NCI-H446 (cell line): ENCODE data around the gene STXBP5.
"Not testable (repeated sequence)": the region's sequence is repeated elsewhere in the genome, so short reads cannot be mapped to it uniquely, and the experiment has no call there.

ENCODE experiments used
- DNase-seq, 2 experiments: peaks; one replicate each; lab custom pipeline; 2025; lab: John Stamatoyannopoulos, UW

Gene STXBP5

DNA sequence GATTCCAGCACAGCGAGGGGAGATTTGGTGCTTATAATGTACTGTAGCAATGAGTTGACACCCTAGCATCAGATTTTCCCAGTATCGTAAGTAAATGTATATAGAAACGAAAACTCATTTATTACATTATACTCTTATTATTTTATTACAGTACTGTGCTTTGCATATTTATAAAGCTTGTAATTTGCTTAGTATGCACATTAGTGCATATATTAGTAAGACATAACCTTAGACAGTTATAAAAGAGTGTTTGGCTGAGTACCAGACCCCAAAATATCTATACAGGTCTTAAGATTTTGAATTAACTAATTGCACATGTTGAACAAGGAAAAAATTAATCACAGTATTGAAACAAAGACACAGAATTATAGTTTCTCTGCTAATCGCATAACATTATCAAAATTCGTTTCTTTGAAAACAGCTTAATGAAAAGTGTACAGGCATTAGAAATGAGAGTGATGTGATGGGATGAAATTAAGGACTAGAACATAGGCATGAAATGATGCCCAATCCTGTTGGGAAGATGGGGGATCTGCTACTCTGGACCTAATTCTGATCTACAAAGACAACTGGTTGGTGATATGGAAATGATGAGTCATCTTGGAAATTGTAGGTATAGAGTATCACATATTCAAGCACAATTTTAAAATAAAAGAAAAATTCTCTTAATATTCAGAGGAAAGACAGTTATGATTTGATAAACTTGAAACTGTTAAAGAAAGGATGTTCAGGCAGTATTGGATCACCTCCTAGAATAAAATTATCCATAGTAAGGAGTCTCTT, 42.8 kb downstream of the STXBP5 start:
- DNase-seq: no peak

DNA sequence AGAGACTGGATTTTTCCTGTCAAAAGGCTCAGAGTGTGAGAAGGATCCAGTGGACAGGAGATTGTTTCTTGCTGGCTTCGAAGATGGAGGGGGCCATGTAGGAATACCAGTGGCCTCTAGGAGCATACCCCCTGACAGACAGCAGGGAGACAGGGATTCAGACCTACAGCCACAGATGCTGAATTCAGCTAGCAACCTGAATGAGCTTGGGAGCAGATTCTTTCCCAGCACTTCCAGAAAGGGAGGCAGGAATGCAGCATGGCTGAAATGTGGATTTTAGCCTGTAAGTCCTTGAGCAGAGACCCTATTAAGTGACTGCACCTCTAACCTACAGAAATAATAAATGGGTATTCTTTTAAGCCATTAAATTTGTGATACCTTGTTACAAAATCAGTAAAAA, 44.6 kb downstream of the STXBP5 start:
- DNase-seq: no peak

DNA sequence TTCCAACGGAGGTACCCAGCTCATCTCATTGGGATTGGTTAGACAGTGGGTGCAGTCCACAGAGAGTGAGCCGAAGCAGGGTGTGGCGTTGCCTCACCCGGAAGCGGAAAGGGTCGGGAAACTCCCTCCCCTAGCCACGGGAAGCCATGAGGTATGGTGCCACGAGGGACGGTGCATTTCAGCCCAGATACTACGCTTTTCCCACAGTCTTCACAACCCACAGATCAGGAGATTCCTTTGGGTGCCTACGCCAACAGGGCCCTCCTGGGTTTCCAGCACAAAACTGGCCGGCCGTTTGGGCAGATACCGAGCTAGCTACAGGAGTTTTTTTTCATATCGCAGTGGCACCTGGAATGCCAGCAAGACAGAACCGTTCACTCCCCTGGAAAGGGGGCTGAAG, 46.9 kb downstream of the STXBP5 start:
- DNase-seq: no peak

DNA sequence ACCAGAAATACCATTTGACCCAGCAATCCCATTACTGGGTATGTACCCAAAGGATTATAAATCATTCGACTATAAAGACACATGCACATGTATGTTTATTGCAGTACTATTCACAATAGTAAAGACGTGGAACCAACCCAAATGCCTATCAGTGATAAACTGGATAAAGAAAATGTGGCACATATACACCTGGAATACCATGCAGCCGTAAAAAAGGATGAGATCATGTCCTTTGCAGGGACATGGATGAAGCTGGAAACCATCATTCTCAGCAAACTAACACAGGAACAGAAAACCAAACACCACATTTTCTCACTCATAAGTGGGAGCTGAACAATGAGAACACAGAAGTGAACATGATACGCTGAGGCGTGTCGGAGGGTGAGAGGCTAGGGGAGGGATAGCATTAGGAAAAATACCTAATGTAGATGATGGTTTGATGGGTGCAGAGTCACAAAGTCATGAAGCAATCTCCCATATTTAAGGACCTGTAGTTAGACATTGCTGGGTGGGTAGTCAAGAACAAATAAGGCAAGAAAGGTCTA, 50.8 kb downstream of the STXBP5 start:
- DNase-seq: not testable (repeated sequence)

DNA sequence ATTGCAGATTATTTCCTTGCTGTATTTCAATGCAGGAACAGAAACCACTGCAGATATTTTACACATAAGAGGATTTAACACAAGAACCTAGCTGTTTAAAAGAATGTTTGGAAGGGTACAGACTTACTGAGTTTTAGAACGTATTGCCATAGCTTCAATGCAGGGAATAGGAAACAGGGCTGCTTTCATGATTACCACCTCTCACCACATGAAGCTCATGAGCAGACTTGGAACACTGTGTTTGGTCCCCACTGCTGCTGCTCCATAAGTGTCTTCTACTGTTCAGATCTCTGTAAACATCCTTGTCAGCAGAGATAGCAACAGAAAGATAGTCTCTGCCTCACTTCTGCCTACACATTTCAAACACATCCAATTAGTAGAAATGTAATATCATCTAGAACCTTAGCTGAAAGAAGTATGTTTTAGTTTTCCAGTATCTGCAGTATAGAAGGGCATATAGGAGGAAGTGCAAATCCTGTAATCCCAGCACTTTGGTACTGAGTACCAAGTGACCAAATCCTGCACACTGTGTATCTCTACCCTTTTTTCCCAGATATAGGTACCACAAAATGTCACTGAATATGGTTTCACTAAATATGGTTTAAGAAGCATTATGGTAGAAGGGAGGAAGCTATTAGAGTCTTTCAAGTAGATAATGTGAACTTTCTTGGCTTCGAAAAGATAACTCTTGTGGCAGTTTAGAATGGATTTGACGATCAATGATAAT, 51.9 kb downstream of the STXBP5 start:
- DNase-seq: no peak

DNA sequence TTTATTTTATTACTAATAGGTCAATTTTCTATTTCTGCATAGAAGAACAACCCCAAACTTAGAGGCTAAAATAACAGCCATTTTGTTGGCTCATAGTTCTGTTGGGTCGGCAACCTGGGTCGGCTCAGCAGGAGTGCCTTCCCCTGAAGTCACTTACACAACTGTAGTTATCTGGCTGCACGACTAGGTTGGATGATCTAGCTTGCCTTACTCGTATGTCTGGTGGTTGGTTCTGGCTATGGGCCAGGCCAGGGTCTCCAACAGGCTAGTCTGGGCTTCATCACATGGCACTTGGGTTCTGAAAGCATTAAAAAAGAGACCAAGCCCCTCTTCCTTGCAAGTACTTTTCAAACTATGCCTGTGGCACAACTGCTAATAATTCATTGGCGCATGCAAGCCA, 53.5 kb downstream of the STXBP5 start:
- DNase-seq: no peak

DNA sequence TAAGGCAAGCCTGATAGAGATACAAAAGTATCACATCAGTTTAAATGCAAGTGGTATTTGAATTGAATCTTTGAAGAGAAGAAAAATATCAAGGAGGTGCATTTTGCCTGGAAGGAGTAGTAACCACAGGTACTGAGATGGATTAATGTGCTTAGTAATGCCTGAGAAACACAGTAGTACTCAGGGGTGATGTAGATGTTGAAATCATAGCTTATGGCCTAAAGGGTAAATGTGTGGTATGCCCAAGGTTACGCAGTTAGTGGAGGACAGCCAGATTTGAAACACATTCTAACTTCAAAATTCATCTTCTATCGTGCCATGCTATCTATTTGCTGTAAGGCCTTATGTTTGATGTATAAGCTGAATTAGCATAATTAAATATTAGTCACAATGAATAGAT, 55.9 kb downstream of the STXBP5 start:
- DNase-seq: no peak

DNA sequence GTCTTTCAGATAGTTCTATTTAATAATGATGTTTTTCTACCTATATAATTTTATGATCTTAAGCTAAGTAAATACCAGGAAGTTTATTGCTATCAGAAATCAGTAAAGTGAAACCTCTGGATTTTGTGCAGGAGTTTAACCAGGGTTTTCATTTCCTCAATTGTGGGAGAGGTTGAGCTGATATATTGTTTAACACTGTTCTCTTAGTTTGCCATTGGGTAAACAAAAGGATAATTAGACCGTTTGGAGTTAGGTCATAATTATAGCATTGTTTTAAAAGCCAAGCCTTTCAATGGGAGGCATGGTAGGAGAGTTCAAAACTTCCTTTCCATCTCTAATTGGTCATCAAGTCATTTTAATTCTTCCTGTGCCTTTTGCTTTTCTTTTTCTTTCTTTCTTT, 58.7 kb downstream of the STXBP5 start:
- DNase-seq: no peak

DNA sequence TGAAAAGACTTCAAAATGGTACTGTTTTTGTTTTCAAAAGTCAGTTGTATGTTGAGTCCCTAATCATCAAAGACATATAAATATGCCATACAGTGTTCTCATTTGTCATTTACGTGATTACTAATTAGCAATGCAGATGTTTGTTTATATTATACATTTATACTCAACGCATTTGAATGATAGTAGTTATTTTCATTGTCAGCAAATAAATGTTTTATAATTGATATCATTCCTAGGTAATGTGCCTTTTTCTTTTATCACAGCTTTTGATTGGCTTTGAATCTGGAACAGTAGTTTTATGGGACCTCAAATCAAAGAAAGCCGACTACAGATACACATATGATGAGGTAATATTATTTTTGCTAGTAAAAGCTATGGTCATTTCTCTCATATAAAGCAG, 62.6 kb downstream of the STXBP5 start:
- no peak for DNase-seq

DNA sequence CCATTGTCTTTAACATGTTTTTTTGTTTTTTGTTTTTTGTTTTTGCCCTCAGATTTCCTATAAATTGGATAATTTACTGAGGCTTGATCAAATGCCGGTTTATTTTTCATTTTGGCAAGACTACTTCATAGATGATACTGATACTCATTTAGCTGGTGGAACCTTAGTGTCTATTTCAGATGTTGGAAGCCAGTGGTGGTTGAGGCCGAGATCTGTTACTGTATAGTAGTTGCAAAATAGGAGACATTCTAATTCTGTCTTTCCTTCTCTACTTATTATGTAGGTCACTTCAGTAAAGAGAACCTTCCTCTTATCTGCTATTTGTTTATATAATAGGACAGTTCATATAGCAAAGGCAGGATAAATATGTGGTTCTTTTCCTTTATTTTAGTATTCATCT, 63.4 kb downstream of the STXBP5 start:
- DNase-seq: no peak

DNA sequence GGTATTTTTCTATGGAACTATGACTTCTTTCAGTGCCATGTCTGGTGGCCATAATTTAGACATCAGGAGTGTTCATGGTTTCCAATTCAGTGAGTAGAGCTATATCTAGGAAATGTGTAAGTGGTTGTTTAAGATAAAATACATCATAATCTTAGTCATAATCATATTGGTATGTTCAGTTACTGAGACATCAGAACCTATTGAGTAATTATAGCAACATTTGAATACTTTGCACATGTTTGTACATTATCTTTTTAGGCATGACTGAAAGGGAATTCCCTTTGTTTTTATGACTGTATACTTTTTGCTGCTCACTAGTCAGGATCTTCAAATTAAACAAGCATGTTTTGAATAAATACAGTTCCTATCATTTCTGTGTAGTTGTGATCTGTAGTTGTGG, 64.0 kb downstream of the STXBP5 start:
- no peak for DNase-seq

DNA sequence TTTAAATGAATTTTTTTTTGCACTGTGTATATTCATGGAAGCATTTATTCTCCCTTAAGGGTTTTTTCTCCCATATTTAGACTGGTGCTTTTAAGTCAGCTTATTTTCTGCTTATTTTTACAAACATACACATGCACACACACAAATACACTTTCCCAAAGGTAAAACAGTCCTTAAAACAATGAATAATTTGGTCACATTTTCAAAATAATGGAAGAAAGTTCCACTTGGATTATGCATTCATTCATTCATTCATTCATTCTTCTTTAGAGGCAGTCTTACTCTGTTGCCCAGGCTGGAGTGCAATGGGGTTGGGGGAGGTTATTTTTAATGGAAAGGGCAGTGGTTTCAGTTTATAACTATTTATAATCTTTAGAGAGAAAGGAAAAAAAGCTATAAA, 69.8 kb downstream of the STXBP5 start:
- no peak for DNase-seq

DNA sequence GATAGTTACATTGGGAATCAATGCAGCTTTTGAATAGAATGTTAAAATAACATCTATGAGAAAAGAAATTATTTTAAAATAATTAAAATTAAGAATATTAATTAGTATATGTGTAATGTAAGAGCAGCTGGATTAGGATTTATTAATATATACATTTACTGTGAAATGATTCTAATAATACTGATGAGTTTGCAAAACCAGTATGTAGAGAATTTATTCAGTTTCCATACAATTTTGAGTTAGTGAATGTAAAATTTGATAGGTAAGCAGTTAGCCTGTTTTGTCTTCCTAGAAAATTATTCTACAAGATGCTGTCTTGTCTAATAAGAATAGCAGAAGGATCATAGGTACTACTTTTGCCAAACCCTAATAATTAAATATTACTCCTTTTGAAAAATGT, 70.6 kb downstream of the STXBP5 start:
- no peak for DNase-seq

DNA sequence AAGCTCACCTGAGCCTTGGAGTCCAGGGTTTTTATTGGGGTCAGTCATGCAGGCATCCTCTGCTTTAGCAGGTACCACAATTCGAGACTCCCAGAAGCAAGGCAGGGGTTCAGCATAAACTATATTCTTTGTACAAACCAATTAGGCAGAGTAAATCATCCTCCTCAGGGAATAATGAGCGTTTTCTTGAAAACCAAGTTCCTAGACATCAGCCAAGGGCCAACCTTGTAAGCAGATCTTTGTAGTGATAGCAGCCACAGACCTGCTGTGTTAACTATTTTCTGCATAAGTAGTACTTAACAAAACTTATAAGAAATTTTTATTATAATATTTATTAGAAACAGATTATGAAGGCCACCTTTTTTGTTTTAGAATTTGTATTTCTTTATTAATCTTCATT, 74.7 kb downstream of the STXBP5 start:
- no peak for DNase-seq

DNA sequence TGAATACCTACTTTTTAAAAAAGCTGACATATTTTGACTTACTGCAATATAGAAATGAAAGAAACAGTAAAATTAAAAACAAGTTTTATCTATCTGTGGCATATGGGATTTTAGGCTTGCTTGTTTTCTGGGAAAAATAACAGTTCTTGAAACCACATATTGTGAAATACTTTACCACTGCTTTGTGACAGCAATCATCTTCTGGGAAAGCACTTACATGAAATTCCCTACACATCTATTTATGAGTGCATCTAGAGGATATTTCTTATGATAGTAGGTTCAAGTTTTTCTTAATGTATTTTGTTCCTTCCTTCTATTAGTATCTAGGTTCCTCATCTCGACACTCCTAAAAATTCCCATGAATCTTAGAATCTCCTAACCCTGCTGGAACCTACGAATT, 75.2 kb downstream of the STXBP5 start:
- DNase-seq: no peak

DNA sequence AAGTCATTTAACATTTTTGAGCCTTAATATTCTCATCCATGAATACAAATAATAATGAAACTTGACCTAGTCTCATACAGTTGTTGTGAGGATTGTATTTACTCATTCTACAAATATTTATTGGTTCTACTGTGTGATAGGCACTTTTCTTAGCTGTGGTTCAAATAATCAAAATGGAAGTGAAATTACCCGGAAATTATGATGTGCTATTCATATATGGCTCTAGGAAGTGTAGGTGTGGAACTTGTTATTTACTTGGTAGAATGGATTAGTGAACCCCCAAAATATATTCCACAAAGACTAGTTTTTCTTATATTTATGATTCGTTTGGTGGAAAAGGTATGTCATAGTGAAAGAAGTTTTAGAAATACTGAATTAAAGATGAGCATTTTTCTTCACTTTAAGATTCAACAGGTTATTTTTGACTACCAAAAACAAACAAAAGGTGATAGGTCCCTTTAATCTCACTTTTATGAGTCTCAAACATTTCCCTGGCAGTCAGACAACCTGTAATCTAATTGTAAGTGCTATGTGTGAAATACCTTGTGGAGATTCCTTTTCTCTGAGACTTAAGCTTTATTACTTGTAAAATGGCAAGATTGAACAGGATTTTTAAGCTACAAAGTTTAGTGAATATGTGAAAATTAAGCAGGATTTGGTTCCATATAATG, 77.8 kb downstream of the STXBP5 start:
- no peak for DNase-seq

DNA sequence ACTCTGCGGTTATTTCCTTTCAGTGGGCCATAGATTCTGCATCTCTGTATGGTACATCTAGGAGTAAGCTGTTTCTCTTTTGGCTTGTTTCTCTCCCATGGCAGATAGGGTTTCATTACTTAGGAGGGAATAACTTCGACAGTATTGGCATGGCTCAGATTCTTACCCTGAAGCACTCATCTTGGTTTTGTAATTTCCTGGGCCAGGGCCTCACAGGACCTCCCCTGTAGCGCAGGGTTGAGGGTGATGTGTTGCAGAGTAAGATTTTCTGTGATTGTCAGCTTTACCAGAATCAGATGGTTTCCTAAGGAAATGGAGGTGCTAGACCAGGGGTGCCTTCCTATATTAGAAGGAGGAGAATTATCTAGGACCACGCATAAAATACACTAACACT, 78.3 kb downstream of the STXBP5 start:
- no peak for DNase-seq

DNA sequence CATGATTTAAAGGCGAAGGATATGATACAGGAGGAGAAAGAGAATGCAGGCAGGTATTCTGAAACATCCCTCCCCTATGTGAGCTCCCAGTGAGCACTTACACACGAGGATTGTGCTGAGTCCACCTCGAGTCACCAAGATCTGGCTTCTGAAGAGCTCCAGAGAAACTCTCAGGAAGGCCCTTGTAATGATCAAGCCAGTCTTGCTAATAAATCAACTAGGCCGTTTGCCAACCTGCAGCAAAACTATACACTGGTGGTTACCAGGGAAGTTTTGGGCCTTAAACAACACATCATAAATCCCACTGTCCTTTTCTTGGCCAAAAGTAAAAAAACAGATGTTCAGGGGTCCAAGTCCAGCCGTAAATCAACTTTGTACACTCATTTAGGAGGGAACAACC, 79.2 kb downstream of the STXBP5 start:
- DNase-seq: peak; percentile 22 to 24

DNA sequence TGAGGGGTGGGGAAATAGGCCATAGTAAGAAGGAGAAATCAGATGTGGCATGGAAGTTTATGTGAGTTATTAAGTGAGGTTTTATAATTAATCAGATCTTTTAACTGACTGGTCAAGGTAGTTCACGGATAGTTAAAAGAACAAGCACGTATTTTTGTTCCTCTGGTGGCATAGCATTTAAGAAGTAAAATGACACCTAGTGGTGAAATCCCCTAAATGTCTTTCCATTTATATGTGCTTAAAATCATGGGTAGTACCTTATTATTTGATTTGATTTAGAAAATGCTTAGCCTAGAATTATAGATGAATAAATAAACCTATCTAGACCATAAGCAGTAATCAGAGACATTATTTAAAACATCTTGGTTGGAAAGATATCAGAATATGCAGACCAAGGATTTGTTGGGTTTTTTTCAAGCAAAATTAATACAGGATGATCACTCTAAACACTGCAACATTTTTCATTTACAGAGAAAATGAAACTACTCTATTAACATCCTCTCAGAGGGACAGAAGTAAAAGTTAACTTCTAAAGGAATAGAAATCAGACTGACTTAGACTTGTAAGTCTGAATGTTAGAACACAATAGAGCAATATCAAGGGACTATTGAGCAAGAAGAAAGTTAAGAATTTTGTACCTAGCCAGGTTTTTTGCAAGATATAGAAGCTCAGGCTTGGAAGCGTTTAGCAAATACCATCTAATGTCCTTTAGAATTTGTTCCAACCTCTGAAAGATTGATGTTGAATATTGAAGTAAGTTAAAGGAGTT, 81.1 kb downstream of the STXBP5 start:
- DNase-seq: peak in 1 of 2 experiments; percentile 47

DNA sequence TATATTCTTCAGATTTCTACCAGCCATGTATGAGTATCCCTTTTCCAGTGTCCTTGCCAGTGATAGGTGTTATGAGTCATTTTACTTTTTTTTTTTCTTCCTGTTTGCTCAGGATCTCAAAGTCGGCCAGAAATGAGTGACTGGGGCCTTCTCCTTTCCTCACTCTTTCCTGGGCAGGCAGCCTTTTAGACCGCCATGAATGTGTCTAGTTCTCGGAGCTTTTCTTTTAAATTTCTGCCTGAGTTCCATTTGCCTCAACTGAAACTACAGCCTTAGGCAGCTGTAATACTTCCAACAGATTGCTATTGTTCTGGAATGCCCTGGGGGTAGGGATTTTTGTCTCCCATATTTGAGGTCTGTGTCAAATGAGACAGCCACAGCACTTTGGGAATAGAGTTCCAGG, 83.7 kb downstream of the STXBP5 start:
- DNase-seq: no peak

DNA sequence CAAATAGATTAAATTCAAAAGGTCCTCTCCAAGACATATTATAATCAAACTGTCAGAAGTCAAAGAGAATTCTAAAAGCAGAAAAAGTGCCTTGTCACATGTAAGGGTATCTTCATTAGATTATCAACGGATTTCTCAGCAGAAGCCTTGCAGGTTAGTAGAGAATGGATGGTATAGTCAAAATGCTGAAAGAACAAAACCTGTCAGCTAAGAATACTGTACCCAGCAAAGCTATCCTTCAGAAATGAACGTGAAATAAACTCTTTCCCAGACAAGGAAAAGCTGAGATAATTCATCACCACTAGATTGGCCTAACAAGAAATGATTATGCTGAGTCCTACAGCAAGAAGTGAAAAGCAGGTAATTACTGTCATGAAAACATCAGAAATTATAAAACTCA, 92.9 kb downstream of the STXBP5 start:
- DNase-seq: no peak

DNA sequence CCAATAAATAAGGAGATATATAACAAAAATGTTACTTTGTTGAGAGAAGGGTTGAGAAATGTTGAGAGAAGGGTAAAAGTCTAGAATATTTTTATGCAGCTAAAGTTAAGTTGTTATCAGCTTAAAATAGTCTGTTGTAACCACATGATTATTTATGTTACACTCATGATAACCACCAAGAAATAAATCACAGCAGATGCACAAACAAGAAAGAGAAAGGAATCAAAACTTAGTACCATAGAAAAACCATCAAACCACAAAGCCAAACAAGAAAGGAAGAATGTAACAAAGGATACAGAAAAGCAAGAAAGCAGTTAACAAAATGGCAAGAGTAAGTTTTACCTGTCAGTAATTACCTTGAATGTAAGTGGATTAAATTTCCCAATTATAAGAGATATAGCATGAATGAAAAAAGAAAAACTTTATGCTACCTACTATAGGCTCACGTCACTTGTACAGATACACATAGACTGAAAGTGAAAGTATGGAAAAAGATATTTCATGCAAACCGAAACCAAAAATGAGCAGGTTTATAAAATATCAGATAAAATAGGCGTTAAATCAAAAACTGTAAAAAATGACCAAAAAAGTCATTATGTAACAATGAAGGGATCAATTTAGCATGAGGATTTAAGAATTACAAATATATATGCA, 93.6 kb downstream of the STXBP5 start:
- DNase-seq: no peak
